Peyer's patch (tissue), 4 donors: ENCODE data around the gene BMP5. TPM values are rescaled to one million over a fixed set of nuclear protein-coding genes. Genes with fewer than 3 reads are reported as not detected.

ENCODE experiments used
- DNase-seq, 3 donors: peaks; one replicate each; pipeline ENCODE4 v3.0.0-alpha.2; 2017 to 2019
- H3K27ac ChIP-seq, 4 donors: fragments of 200-600 bp; sonication (generic); one replicate each; pipeline ENCODE4 v1.5.1; 2016 to 2019
- H3K27me3 ChIP-seq, 2 donors: fragments of 200-600 bp; sonication (generic); one replicate each; pipeline ENCODE4 v1.5.1; 2019
- H3K36me3 ChIP-seq, 3 donors: fragments of 200-600 bp; sonication (generic); one replicate each; pipeline ENCODE4 v1.5.1; 2016 to 2019
- H3K4me1 ChIP-seq, 4 donors: fragments of 200-600 bp; sonication (generic); one replicate each; pipeline ENCODE4 v1.5.1; 2016 to 2019
- H3K4me3 ChIP-seq, 4 donors: fragments of 200-600 bp; sonication (generic); 1 replicate in 3 of 4; 2 replicates in 1 of 4; pipeline ENCODE4 v1.5.1; 2016 to 2019; ENCODE audit warnings: mild to moderate bottlenecking in 1 of 4
- H3K9me3 ChIP-seq, 4 donors: fragments of 200-600 bp; sonication (generic); one replicate each; pipeline ENCODE4 v1.5.1; 2016 to 2019; ENCODE audit warnings: mild to moderate bottlenecking in 1 of 4
- POLR2A ChIP-seq, 2 donors: fragments of 450-650 bp; IDR thresholded peaks; one replicate each; pipeline ENCODE4 v1.5.1; 2017; ENCODE audit warnings: antibody characterized with exemption in 2 of 2, mild to moderate bottlenecking in 2 of 2, moderate library complexity in 2 of 2
- total RNA-seq, 4 donors: library from RNA; depleted of rRNA; stranded (reverse); fragments of >200 nt; gene quantifications; one replicate each; pipeline ENCODE4 v1.1.0, GENCODE V29; 2016
- TF ChIP-seq, protein P1 (sequence below), 6 experiments: fragments of 450-650 bp in 4 of 6; fragments of 200-600 bp in 2 of 6; sonication (generic) in 1 of 6; IDR thresholded peaks; one replicate each; pipeline ENCODE4 v1.5.1; 2017 to 2019; ENCODE audit warnings: antibody characterized with exemption in 6 of 6, mild to moderate bottlenecking in 3 of 6, moderate library complexity in 1 of 6

BMP5 gene
- total RNA-seq: 10 to 100 TPM in 1 of 4 donors, 1 to 10 TPM in 3; 3.7 to 50.3 (median 5.4) TPM

GRCh38 chr6:55875400-55875799 is at the start of gene BMP5:
TSS of gene BMP5 (minus strand) at chr6:55875590. CDS start at chr6:55874865, 725 bp downstream.
- H3K4me3 ChIP-seq: peak within 1 kb of the TSS in 2 of 4 donors; percentile 28 to 32
- no peaks in the 10 kb centered on the region for H3K4me1 ChIP-seq
- peak within 1 kb of the TSS in 3 of 4 donors; percentile 3 to 59 (median 37) for H3K27ac ChIP-seq
- TF ChIP-seq, protein P1, sequence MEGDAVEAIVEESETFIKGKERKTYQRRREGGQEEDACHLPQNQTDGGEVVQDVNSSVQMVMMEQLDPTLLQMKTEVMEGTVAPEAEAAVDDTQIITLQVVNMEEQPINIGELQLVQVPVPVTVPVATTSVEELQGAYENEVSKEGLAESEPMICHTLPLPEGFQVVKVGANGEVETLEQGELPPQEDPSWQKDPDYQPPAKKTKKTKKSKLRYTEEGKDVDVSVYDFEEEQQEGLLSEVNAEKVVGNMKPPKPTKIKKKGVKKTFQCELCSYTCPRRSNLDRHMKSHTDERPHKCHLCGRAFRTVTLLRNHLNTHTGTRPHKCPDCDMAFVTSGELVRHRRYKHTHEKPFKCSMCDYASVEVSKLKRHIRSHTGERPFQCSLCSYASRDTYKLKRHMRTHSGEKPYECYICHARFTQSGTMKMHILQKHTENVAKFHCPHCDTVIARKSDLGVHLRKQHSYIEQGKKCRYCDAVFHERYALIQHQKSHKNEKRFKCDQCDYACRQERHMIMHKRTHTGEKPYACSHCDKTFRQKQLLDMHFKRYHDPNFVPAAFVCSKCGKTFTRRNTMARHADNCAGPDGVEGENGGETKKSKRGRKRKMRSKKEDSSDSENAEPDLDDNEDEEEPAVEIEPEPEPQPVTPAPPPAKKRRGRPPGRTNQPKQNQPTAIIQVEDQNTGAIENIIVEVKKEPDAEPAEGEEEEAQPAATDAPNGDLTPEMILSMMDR (IDR thresholded peaks at IDR 0.05): no peak
- TF ChIP-seq POLR2A (IDR thresholded peaks at IDR 0.05): no peak
- no peaks in the 10 kb centered on the region for H3K36me3 ChIP-seq
- no peak for DNase-seq
- no peaks in the 10 kb centered on the region for H3K9me3 ChIP-seq
- no peaks in the 10 kb centered on the region for H3K27me3 ChIP-seq

DNA sequence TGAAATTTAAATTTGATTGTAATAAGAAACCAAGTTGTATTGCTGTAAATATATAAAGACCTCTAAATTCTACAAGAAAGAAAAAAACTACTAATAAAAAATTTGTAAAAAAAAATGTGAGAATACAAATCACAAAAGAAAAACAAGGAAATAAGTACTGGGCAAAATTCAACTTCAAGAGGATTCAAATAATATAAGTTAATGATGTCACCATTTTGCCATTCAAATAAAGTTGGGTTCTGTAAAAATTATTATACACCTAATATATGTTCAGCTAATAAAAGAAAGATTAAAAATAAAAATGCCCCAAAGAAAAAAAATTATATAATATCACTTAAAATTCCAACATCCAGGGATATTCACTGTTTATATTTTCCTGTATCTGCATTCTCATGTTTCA is 47.0 kb upstream of the BMP5 start:
- DNase-seq: no peak
- H3K27ac ChIP-seq: no peak overlapping the region
- no peak overlapping the region for H3K4me3 ChIP-seq
- no peaks in the 10 kb centered on the region for H3K27me3 ChIP-seq
- no peak for TF ChIP-seq POLR2A (IDR thresholded peaks at IDR 0.05)
- TF ChIP-seq, protein P1 (IDR thresholded peaks at IDR 0.05): no peak
- no peaks in the 10 kb centered on the region for H3K4me1 ChIP-seq
- no peaks in the 10 kb centered on the region for H3K36me3 ChIP-seq
- H3K9me3 ChIP-seq: no peaks in the 10 kb centered on the region

- no peak for TF ChIP-seq POLR2A (IDR thresholded peaks at IDR 0.05)
- TF ChIP-seq, protein P1 (IDR thresholded peaks at IDR 0.05): no peak
- Histone ChIP-seq H3K4me1 (no peaks in the 10 kb centered on the region), H3K27me3 (no peaks in the 10 kb centered on the region), H3K36me3 (no peaks in the 10 kb centered on the region), H3K9me3 (no peaks in the 10 kb centered on the region), H3K4me3 (no peak overlapping the region), H3K27ac (no peak overlapping the region)
- no peak for DNase-seq
Measured at GRCh38 chr6:55919716-55920308, 44.4 kb upstream of the BMP5 start.

GRCh38 chr6:55918639-55919038 is 43.2 kb upstream of the BMP5 start:
- Histone ChIP-seq H3K4me3 (no peak overlapping the region), H3K36me3 (no peaks in the 10 kb centered on the region), H3K27ac (no peak overlapping the region), H3K27me3 (no peaks in the 10 kb centered on the region), H3K9me3 (no peaks in the 10 kb centered on the region), H3K4me1 (no peaks in the 10 kb centered on the region)
- DNase-seq: no peak
- TF ChIP-seq, protein P1 (IDR thresholded peaks at IDR 0.05): no peak
- TF ChIP-seq POLR2A (IDR thresholded peaks at IDR 0.05): no peak

- Histone ChIP-seq H3K4me3 (no peak overlapping the region), H3K27me3 (no peaks in the 10 kb centered on the region), H3K9me3 (no peaks in the 10 kb centered on the region), H3K36me3 (no peaks in the 10 kb centered on the region), H3K27ac (no peak overlapping the region), H3K4me1 (no peaks in the 10 kb centered on the region)
- TF ChIP-seq, protein P1 (IDR thresholded peaks at IDR 0.05): no peak
- TF ChIP-seq POLR2A (IDR thresholded peaks at IDR 0.05): no peak
- DNase-seq: no peak
Measured at GRCh38 chr6:55917751-55918415, 42.5 kb upstream of the BMP5 start.
